Nephron (organoid): ENCODE results near the gene C19orf67.

Experiments used
- H3K27ac Mint-ChIP-seq, 3 experiments: 2 replicates each; pipeline ENCODE4 v1.8.0; 2020; ENCODE audit warnings: mixed read lengths in 3 of 3, mild to moderate bottlenecking in 2 of 3, moderate library complexity in 1 of 3
- H3K27me3 Mint-ChIP-seq: 2 replicates; pipeline ENCODE4 v1.8.0; 2021; ENCODE audit warnings: low read depth, mild to moderate bottlenecking, moderate library complexity, mixed read lengths
- H3K36me3 Mint-ChIP-seq: 2 replicates; pipeline ENCODE4 v1.8.0; 2020; ENCODE audit warnings: low read depth, mixed read lengths
- H3K4me1 Mint-ChIP-seq: 2 replicates; pipeline ENCODE4 v1.8.0; 2020; ENCODE audit warnings: mixed read lengths
- H3K4me3 Mint-ChIP-seq, 3 experiments: 2 replicates each; pipeline ENCODE4 v1.8.0; 2020; ENCODE audit warnings: mild to moderate bottlenecking in 3 of 3, mixed read lengths in 3 of 3, moderate library complexity in 2 of 3
- H3K9me3 Mint-ChIP-seq: 2 replicates; pipeline ENCODE4 v1.8.0; 2020; ENCODE audit warnings: mixed read lengths
- CTCF ChIP-seq, 3 experiments: fragments of 200-600 bp; sonication (generic); IDR thresholded peaks; one replicate each; pipeline ENCODE4 v1.5.0; 2021; ENCODE audit warnings: antibody characterized with exemption in 3 of 3; ENCODE audit not compliant: unreplicated experiment in 3 of 3

Gene C19orf67

GRCh38 chr19:14112809-14113385 lies 27.3 kb upstream of the C19orf67 start:
- Mint-ChIP-seq H3K27me3 (no peaks in the 10 kb centered on the region), H3K4me1 (peaks cover 48% of the 10 kb centered on the region), H3K36me3 (peaks cover 4% of the 10 kb centered on the region), H3K27ac (peak overlapping the region; percentile 92 to 96 (median 94)), H3K9me3 (no peaks in the 10 kb centered on the region), H3K4me3 (peak overlapping the region; percentile 58 to 76 (median 69))
- no peak for TF ChIP-seq CTCF (IDR thresholded peaks at IDR 0.05; ENCODE audit: unreplicated experiment in 3 of 3)

- Mint-ChIP-seq H3K36me3 (peaks cover 7% of the 10 kb centered on the region), H3K4me3 (peak overlapping the region; percentile 58 to 76 (median 69)), H3K4me1 (peaks cover 46% of the 10 kb centered on the region), H3K27ac (peak overlapping the region; percentile 92 to 96 (median 94)), H3K9me3 (no peaks in the 10 kb centered on the region), H3K27me3 (no peaks in the 10 kb centered on the region)
- no peak for TF ChIP-seq CTCF (IDR thresholded peaks at IDR 0.05; ENCODE audit: unreplicated experiment in 3 of 3)
These were observed 26.6 kb upstream of the C19orf67 start for GRCh38 chr19:14112051-14112808.

GRCh38 chr19:14111486-14111885 lies 25.9 kb upstream of the C19orf67 start:
- peak overlapping the region in 2 of 3 experiments; percentile 33 to 62 for H3K27ac Mint-ChIP-seq
- no peaks in the 10 kb centered on the region for H3K9me3 Mint-ChIP-seq
- no peak for TF ChIP-seq CTCF (IDR thresholded peaks at IDR 0.05; ENCODE audit: unreplicated experiment in 3 of 3)
- H3K27me3 Mint-ChIP-seq = no peaks in the 10 kb centered on the region
- H3K4me3 Mint-ChIP-seq = no peak overlapping the region
- H3K4me1 Mint-ChIP-seq = peaks cover 46% of the 10 kb centered on the region
- H3K36me3 Mint-ChIP-seq = peaks cover 11% of the 10 kb centered on the region

GRCh38 chr19:14110650-14111049 lies 25.1 kb upstream of the C19orf67 start:
- TF ChIP-seq CTCF (IDR thresholded peaks at IDR 0.05; ENCODE audit: unreplicated experiment in 3 of 3) = no peak
- Mint-ChIP-seq H3K36me3 (peaks cover 19% of the 10 kb centered on the region), H3K4me1 (peaks cover 38% of the 10 kb centered on the region), H3K27ac (peak overlapping the region in 2 of 3 experiments; percentile 62 to 84), H3K4me3 (peak overlapping the region in 1 of 3 experiments; percentile 24), H3K27me3 (no peaks in the 10 kb centered on the region), H3K9me3 (no peaks in the 10 kb centered on the region)

GRCh38 chr19:14107581-14108461 lies 22.2 kb upstream of the C19orf67 start:
- Mint-ChIP-seq H3K27ac (peak overlapping the region in 1 of 3 experiments; percentile 40), H3K27me3 (no peaks in the 10 kb centered on the region), H3K9me3 (no peaks in the 10 kb centered on the region), H3K4me3 (no peak overlapping the region), H3K36me3 (peaks cover 29% of the 10 kb centered on the region), H3K4me1 (peaks cover 15% of the 10 kb centered on the region)
- no peak for TF ChIP-seq CTCF (IDR thresholded peaks at IDR 0.05; ENCODE audit: unreplicated experiment in 3 of 3)
